Peyer's patch (tissue), 4 donors: ENCODE measurements around the gene C1R. TPM values are rescaled to one million over a fixed set of nuclear protein-coding genes. Genes with fewer than 3 reads are reported as not detected.
A peak's percentile ranks its signal among the peaks of the same experiment; 100 is the strongest.

Source experiments
- DNase-seq, 3 donors: peaks; one replicate each; pipeline ENCODE4 v3.0.0-alpha.2; 2017 to 2019
- H3K27ac ChIP-seq, 4 donors: fragments of 200-600 bp; sonication (generic); one replicate each; pipeline ENCODE4 v1.5.1; 2016 to 2019
- H3K27me3 ChIP-seq, 2 donors: fragments of 200-600 bp; sonication (generic); one replicate each; pipeline ENCODE4 v1.5.1; 2019
- H3K36me3 ChIP-seq, 3 donors: fragments of 200-600 bp; sonication (generic); one replicate each; pipeline ENCODE4 v1.5.1; 2016 to 2019
- H3K4me1 ChIP-seq, 4 donors: fragments of 200-600 bp; sonication (generic); one replicate each; pipeline ENCODE4 v1.5.1; 2016 to 2019
- H3K4me3 ChIP-seq, 4 donors: fragments of 200-600 bp; sonication (generic); 1 replicate in 3 of 4; 2 replicates in 1 of 4; pipeline ENCODE4 v1.5.1; 2016 to 2019; ENCODE audit warnings: mild to moderate bottlenecking in 1 of 4
- H3K9me3 ChIP-seq, 4 donors: fragments of 200-600 bp; sonication (generic); one replicate each; pipeline ENCODE4 v1.5.1; 2016 to 2019; ENCODE audit warnings: mild to moderate bottlenecking in 1 of 4
- POLR2A ChIP-seq, 2 donors: fragments of 450-650 bp; IDR thresholded peaks; one replicate each; pipeline ENCODE4 v1.5.1; 2017; ENCODE audit warnings: antibody characterized with exemption in 2 of 2, mild to moderate bottlenecking in 2 of 2, moderate library complexity in 2 of 2
- total RNA-seq, 4 donors: library from RNA; depleted of rRNA; stranded (reverse); fragments of >200 nt; gene quantifications; one replicate each; pipeline ENCODE4 v1.1.0, GENCODE V29; 2016
- TF ChIP-seq, protein P1 (sequence below), 6 experiments: fragments of 450-650 bp in 4 of 6; fragments of 200-600 bp in 2 of 6; sonication (generic) in 1 of 6; IDR thresholded peaks; one replicate each; pipeline ENCODE4 v1.5.1; 2017 to 2019; ENCODE audit warnings: antibody characterized with exemption in 6 of 6, mild to moderate bottlenecking in 3 of 6, moderate library complexity in 1 of 6

C1R gene
- total RNA-seq, 4 donors from 2014 or later: 27.5 to 151 (median 125) TPM

GRCh38 chr12:7093486-7093885 is 1.2 kb upstream of the C1R start:
- Histone ChIP-seq H3K9me3 (no peaks in the 10 kb centered on the region), H3K27me3 (no peaks in the 10 kb centered on the region), H3K4me1 (peaks cover 0 to 5% (median 1%) of the 10 kb centered on the region in 4 donors), H3K36me3 (peaks cover 0 to 9% (median 0%) of the 10 kb centered on the region in 3 donors), H3K27ac (peak overlapping the region in 1 of 4 donors; percentile 43), H3K4me3 (no peak overlapping the region)
- TF ChIP-seq, protein P1, sequence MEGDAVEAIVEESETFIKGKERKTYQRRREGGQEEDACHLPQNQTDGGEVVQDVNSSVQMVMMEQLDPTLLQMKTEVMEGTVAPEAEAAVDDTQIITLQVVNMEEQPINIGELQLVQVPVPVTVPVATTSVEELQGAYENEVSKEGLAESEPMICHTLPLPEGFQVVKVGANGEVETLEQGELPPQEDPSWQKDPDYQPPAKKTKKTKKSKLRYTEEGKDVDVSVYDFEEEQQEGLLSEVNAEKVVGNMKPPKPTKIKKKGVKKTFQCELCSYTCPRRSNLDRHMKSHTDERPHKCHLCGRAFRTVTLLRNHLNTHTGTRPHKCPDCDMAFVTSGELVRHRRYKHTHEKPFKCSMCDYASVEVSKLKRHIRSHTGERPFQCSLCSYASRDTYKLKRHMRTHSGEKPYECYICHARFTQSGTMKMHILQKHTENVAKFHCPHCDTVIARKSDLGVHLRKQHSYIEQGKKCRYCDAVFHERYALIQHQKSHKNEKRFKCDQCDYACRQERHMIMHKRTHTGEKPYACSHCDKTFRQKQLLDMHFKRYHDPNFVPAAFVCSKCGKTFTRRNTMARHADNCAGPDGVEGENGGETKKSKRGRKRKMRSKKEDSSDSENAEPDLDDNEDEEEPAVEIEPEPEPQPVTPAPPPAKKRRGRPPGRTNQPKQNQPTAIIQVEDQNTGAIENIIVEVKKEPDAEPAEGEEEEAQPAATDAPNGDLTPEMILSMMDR (IDR thresholded peaks at IDR 0.05): no peak
- no peak for TF ChIP-seq POLR2A (IDR thresholded peaks at IDR 0.05)
- no peak for DNase-seq

DNA sequence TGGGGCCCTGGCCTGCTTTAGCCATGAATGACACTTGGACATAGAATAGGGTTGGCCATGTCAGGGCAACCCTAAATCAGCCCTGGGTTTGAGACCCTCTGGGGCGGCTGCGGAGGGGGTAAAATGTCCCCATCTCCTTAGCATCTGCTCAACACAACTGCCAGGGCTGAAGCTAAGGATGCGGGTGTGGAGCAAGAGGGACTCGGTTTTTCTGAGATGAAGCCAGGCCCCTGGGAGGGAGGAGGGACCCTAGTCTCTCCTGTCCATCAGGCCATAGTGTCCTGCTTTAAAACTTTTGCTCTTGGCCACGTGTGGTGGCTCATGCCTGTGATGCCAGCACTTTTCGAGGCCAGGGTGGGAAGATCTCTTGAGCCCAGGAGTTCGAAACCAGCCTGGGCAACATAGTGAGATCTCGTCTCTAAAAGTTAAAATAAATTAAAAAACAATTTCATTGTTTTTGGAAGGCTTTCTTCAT is 778 bp upstream of the C1R start:
- Histone ChIP-seq H3K9me3 (no peaks in the 10 kb centered on the region), H3K4me1 (peaks cover 0 to 5% (median 1%) of the 10 kb centered on the region in 4 donors), H3K27me3 (no peaks in the 10 kb centered on the region), H3K36me3 (peaks cover 0 to 4% (median 0%) of the 10 kb centered on the region in 3 donors), H3K4me3 (no peak overlapping the region), H3K27ac (peak overlapping the region; percentile 43 to 82 (median 72))
- no peak for TF ChIP-seq POLR2A (IDR thresholded peaks at IDR 0.05)
- TF ChIP-seq, protein P1 (IDR thresholded peaks at IDR 0.05): no peak
- no peak for DNase-seq

GRCh38 chr12:7091660-7092228 is 501 bp downstream of the C1R start:
- Histone ChIP-seq H3K36me3 (no peaks in the 10 kb centered on the region), H3K27me3 (no peaks in the 10 kb centered on the region), H3K27ac (peak overlapping the region; percentile 43 to 82 (median 72)), H3K9me3 (no peaks in the 10 kb centered on the region), H3K4me1 (peaks cover 0 to 5% (median 1%) of the 10 kb centered on the region in 4 donors), H3K4me3 (peak overlapping the region; percentile 36 to 50 (median 38))
- no peak for DNase-seq
- TF ChIP-seq, protein P1 (IDR thresholded peaks at IDR 0.05): no peak
- no peak for TF ChIP-seq POLR2A (IDR thresholded peaks at IDR 0.05)

DNA sequence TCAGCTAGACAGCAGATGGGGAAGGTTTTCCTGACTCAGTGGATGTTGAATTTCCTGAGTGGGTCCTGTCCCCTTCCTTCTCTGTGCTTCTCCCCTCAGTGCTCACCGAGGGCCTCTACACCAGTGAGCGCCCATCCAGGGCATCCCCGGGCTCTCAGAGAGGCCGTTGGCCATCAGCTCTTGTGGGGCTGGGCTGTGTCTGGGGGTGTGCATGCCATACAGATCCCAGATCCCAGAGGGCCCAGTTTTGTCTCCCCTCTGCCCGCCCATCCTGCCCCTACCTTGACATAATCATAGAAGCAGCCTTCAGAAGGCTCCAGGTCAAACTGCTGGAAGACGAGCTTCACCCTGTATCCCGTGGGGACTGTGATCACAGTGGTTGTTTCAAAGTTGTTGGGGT is 1.1 kb downstream of the C1R start:
- no peak for DNase-seq
- H3K27ac ChIP-seq: peak overlapping the region; percentile 43 to 82 (median 72)
- TF ChIP-seq, protein P1 (IDR thresholded peaks at IDR 0.05): no peak
- no peak for TF ChIP-seq POLR2A (IDR thresholded peaks at IDR 0.05)
- peaks cover 0 to 5% (median 1%) of the 10 kb centered on the region in 4 donors for H3K4me1 ChIP-seq
- H3K4me3 ChIP-seq: peak overlapping the region; percentile 36 to 50 (median 38)
- H3K27me3 ChIP-seq: no peaks in the 10 kb centered on the region
- H3K36me3 ChIP-seq: no peaks in the 10 kb centered on the region
- H3K9me3 ChIP-seq: no peaks in the 10 kb centered on the region

- Histone ChIP-seq H3K4me1 (peaks cover 0 to 5% (median 1%) of the 10 kb centered on the region in 4 donors), H3K27me3 (no peaks in the 10 kb centered on the region), H3K4me3 (peak overlapping the region in 3 of 4 donors; percentile 36 to 50 (median 39)), H3K27ac (peak overlapping the region; percentile 48 to 82 (median 72)), H3K9me3 (no peaks in the 10 kb centered on the region), H3K36me3 (no peaks in the 10 kb centered on the region)
- no peak for DNase-seq
- no peak for TF ChIP-seq POLR2A (IDR thresholded peaks at IDR 0.05)
- TF ChIP-seq, protein P1 (IDR thresholded peaks at IDR 0.05): no peak
Measured at GRCh38 chr12:7090222-7090998, 1.8 kb downstream of the C1R start.
